OCI-LY3 (cell line): ENCODE results near the gene KLK2.

Experiments used
- CTCF ChIP-seq: fragments of 200-600, 300-600 bp; sonication (generic); IDR thresholded peaks from 2 replicates; pipeline ENCODE4 v1.5.1; 2014; ENCODE audit warnings: antibody characterized with exemption, low read length, low read depth
- EZH2phosphoT487 ChIP-seq: fragments of 200-600 bp; shearing (Covaris generic); IDR thresholded peaks from 2 replicates; pipeline ENCODE4 v1.6.1; 2018; ENCODE audit warnings: antibody characterized with exemption, mixed run types, low read depth

GRCh38 chr19:50911206-50912101 lies 38.2 kb downstream of the KLK2 start, which contains the start of gene KLK4:
- TF ChIP-seq CTCF (no peak), EZH2phosphoT487 (no peak)
